ENCODE measurements around the gene RBL1. TPM values are rescaled to one million over a fixed set of nuclear protein-coding genes. Genes with fewer than 3 reads are reported as not detected.
"Not testable (repeated sequence)": the region's sequence is repeated elsewhere in the genome, so short reads cannot be mapped to it uniquely, and the experiment has no call there.

The RBL1 gene
- total RNA-seq, 1 donor from 2014 or later, result 7.6 TPM

DNA sequence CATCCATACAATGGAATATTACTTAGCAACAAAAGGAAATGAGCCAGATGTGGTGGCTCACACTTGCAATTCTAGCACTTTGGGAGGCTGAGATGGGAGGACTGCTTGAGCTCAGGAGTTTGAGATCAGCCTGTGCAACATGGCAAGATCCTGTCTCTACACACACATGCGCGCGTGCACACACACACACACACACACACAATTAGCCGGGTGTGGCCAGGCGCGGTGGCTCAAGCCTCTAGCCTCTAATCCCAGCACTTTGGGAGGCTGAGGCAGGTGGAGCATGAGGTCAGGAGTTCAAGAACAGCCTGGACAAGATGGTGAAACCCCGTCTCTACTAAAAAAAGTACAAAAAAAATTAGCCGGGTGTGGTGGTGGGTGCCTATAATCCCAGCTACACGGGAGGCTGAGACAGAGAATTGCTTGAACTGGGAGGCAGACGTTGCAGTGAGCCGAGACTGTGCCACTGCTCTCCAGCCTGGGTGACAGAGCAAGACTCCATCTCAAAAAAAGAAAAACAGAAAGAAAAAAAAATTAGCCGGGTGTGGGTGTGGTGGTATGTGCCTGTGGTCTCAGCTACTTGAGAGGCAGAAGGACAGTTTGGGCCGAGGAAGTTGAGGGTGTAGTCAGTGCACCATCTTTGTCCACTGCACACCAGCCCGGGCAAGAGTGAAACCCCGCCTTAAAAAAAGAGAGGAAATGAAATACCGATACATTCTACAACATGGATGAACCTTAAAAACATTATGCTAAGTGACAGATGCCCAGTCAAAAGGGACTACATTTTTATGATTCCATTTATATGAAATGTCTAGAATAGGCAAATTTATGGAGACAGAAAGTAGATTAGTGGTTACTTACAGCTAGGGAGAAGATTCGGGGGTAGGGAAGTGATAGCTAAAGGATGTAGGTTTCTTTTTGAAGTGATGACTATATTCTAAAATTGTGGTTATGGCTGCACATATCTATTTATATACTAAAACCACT lies 52.5 kb downstream of the RBL1 start:
- DNase-seq (no peak), ATAC-seq (peak; percentile 42 to 52)
- no peaks in the 10 kb centered on the region for H3K4me1 ChIP-seq
- TF ChIP-seq, protein P1, sequence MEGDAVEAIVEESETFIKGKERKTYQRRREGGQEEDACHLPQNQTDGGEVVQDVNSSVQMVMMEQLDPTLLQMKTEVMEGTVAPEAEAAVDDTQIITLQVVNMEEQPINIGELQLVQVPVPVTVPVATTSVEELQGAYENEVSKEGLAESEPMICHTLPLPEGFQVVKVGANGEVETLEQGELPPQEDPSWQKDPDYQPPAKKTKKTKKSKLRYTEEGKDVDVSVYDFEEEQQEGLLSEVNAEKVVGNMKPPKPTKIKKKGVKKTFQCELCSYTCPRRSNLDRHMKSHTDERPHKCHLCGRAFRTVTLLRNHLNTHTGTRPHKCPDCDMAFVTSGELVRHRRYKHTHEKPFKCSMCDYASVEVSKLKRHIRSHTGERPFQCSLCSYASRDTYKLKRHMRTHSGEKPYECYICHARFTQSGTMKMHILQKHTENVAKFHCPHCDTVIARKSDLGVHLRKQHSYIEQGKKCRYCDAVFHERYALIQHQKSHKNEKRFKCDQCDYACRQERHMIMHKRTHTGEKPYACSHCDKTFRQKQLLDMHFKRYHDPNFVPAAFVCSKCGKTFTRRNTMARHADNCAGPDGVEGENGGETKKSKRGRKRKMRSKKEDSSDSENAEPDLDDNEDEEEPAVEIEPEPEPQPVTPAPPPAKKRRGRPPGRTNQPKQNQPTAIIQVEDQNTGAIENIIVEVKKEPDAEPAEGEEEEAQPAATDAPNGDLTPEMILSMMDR (IDR thresholded peaks at IDR 0.05), result no peak
- H3K9me3 ChIP-seq, result no peaks in the 10 kb centered on the region
- intact Hi-C loops (cut with DNase I), result no loop called here
- peak overlapping the region; percentile 28 for H3K4me3 ChIP-seq
- peaks cover 42% of the 10 kb centered on the region for H3K36me3 ChIP-seq
- H3K27me3 ChIP-seq (ENCODE audit: low read depth), result no peaks in the 10 kb centered on the region
- H3K27ac ChIP-seq, result peak overlapping the region; percentile 39

DNA sequence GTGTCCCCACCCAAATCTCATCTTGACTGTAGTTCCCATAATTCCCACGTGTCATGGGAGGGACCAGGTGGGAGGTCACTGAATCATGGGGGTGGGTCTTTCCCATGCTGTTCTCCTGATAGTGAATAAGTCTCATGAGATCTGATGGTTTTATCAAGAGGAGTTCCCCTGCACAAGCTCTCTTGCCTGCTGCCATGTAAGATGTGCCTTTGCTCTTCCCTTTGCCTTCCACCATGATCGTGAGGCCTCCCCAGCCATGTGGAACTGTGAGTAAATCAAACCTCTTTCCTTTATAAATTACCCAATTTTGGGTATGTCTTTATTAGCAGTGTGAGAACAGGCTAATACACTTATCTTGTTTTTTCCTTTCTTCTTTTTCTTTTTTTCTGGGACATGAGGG lies 56.4 kb downstream of the RBL1 start:
- H3K4me3 ChIP-seq; H3K27ac ChIP-seq; ATAC-seq; H3K4me1 ChIP-seq; intact Hi-C loops (cut with DNase I); DNase-seq; H3K27me3 ChIP-seq (ENCODE audit: low read depth); H3K9me3 ChIP-seq: not testable (repeated sequence)
- peaks cover 46% of the 10 kb centered on the region for H3K36me3 ChIP-seq

DNA sequence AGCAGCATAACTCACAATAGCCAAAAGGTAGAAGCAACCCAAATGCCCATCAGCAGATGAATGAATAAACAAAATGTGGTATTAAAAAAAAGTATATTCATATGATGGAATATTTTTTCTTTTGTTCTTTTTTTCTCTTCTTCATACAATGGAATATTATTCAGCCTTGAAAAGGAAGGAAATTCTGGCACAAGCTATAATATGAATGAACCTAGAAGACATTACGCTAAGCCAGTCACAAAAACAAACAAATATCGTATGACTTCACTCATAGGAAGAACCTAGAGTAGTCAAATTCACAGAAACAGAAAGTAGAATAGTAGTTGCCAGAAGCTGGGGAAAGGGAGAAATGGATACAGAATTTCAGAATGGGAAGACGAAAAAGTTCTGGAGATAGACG lies 63.7 kb downstream of the RBL1 start:
- TF ChIP-seq, protein P1 (IDR thresholded peaks at IDR 0.05), result no peak
- H3K27me3 ChIP-seq (ENCODE audit: low read depth), result no peaks in the 10 kb centered on the region
- H3K9me3 ChIP-seq, result peaks cover 4% of the 10 kb centered on the region
- peaks cover 40% of the 10 kb centered on the region for H3K36me3 ChIP-seq
- ATAC-seq, result no peak
- no peak overlapping the region for H3K4me3 ChIP-seq
- intact Hi-C loops (cut with DNase I), result no loop called here
- no peak overlapping the region for H3K27ac ChIP-seq
- H3K4me1 ChIP-seq, result no peaks in the 10 kb centered on the region
- DNase-seq, result no peak

DNA sequence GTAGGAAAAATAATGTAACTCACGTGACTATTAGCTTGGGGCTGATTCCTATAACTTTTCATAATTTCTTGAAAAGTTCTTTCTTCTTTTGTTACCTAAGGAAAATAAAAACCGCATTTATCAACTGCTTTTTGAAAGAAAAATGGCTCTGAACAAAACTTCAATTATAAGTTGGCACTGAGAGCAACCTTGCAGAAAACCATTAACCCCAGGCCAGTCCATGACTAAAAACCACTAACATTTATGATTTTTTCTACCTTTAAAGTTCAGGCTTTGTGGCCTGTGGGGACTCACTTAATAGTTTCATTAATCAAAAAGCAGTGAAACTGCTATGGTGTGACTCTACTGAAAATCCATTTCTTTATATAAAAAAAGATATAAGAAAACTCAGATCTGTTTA lies 75.2 kb downstream of the RBL1 start:
- H3K27ac ChIP-seq, result no peak overlapping the region
- peaks cover 39% of the 10 kb centered on the region for H3K36me3 ChIP-seq
- no peaks in the 10 kb centered on the region for H3K9me3 ChIP-seq
- intact Hi-C loops (cut with DNase I), result no loop called here
- TF ChIP-seq, protein P1 (IDR thresholded peaks at IDR 0.05), result no peak
- no peak overlapping the region for H3K4me3 ChIP-seq
- H3K27me3 ChIP-seq (ENCODE audit: low read depth), result no peaks in the 10 kb centered on the region
- DNase-seq, result no peak
- H3K4me1 ChIP-seq, result no peaks in the 10 kb centered on the region
- ATAC-seq, result no peak

DNA sequence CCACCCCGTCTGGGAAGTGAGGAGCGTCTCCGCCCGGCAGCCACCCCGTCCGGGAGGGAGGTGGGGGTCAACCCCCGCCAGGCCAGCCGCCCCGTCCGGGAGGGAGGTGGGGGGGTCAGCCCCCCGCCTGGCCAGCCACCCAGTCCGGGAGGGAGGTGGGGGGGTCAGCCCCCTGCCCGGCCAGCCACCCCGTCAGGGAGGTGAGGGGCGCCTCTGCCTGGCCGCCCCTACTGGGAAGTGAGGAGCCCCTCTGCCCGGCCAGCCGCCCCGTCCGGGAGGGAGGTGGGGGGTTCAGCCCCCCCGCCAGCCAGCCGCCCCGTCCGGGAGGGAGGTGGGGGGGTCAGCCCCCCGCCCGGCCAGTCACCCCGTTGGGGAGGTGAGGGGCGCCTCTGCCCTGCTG lies 83.2 kb downstream of the RBL1 start:
- H3K9me3 ChIP-seq; H3K27ac ChIP-seq; H3K4me3 ChIP-seq; H3K27me3 ChIP-seq (ENCODE audit: low read depth); intact Hi-C loops (cut with DNase I); ATAC-seq; DNase-seq; H3K4me1 ChIP-seq: not testable (repeated sequence)
- H3K36me3 ChIP-seq, result peaks cover 11% of the 10 kb centered on the region

DNA sequence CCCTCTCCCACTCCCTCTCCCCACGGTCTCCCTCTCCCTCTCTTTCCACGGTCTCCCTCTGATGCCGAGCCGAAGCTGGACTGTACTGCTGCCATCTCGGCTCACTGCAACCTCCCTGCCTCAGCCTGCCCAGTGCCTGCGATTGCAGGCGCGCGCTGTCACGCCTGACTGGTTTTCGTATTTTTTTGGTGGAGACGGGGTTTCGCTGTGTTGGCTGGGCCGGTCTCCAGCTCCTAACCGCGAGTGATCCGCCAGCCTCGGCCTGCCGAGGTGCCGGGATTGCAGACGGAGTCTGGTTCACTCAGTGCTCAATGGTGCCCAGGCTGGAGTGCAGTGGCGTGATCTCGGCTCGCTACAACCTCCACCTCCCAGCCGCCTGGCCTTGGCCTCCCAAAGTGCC lies 83.9 kb downstream of the RBL1 start:
- H3K36me3 ChIP-seq; DNase-seq; H3K27ac ChIP-seq; H3K4me3 ChIP-seq; H3K27me3 ChIP-seq (ENCODE audit: low read depth); intact Hi-C loops (cut with DNase I); H3K9me3 ChIP-seq; ATAC-seq: not testable (repeated sequence)
- H3K4me1 ChIP-seq, result peaks cover 12% of the 10 kb centered on the region

DNA sequence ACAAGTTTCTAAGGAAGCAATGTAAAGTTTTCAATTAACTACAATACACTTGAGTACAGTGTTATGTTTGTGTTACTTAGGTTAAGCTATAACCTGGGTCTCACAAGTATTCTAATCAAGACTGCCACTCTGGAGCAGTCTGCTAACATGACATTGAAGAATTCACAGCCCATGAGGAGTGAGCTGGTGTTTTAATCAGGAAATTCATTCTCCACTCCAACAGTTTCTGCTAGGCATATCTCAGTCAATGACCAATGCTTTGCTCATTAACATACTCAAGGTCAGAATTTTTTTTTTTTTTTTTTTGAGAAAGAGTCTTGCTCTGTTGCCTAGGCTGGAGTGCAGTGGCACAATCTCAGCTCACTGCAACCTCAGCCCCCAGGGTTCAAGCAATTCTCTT lies 84.7 kb downstream of the RBL1 start:
- no peak overlapping the region for H3K4me3 ChIP-seq
- no peaks in the 10 kb centered on the region for H3K9me3 ChIP-seq
- intact Hi-C loops (cut with DNase I), result no loop called here
- ATAC-seq (no peak), DNase-seq (no peak)
- no peaks in the 10 kb centered on the region for H3K27me3 ChIP-seq (ENCODE audit: low read depth)
- no peak overlapping the region for H3K27ac ChIP-seq
- peaks cover under 1% of the 10 kb centered on the region for H3K36me3 ChIP-seq
- TF ChIP-seq, protein P1 (IDR thresholded peaks at IDR 0.05), result no peak
- peaks cover 12% of the 10 kb centered on the region for H3K4me1 ChIP-seq
